ENCODE data around the gene TRIM31.

Gene TRIM31

GRCh38 chr6:30097902-30098768 is 14.8 kb downstream of the TRIM31 start:
- Histone ChIP-seq H3K27ac (ENCODE audit: low read depth, low read length, severe bottlenecking) (no peak overlapping the region), H3K36me3 (ENCODE audit: control insufficient read depth, insufficient read depth, low read length) (no peaks in the 10 kb centered on the region), H3K4me3 (ENCODE audit: extremely low read depth, insufficient read depth, low read length, poor library complexity, severe bottlenecking) (no peak overlapping the region), H3K4me1 (ENCODE audit: control insufficient read depth, insufficient read depth, low read length, poor library complexity, severe bottlenecking) (peaks cover 5% of the 10 kb centered on the region), H3K9me3 (ENCODE audit: control insufficient read depth, low read length) (no peaks in the 10 kb centered on the region)
- WGBS, 2 experiments (ENCODE audit: insufficient coverage in 2 of 2), result 86 to 95% methylated on average over 2 to 4 of the region's 4 CpGs

- Histone ChIP-seq H3K4me1 (ENCODE audit: control insufficient read depth, insufficient read depth, low read length, poor library complexity, severe bottlenecking) (peaks cover 5% of the 10 kb centered on the region), H3K4me3 (ENCODE audit: extremely low read depth, insufficient read depth, low read length, poor library complexity, severe bottlenecking) (no peak overlapping the region), H3K27ac (ENCODE audit: low read depth, low read length, severe bottlenecking) (no peak overlapping the region), H3K9me3 (ENCODE audit: control insufficient read depth, low read length) (no peaks in the 10 kb centered on the region), H3K36me3 (ENCODE audit: control insufficient read depth, insufficient read depth, low read length) (no peaks in the 10 kb centered on the region)
- WGBS, 2 experiments (ENCODE audit: insufficient coverage in 2 of 2), result no CpG with 5 or more reads among the region's 1 CpG
Observed at GRCh38 chr6:30096829-30097228, 16.1 kb downstream of the TRIM31 start.

- no peaks in the 10 kb centered on the region for H3K36me3 ChIP-seq (ENCODE audit: control insufficient read depth, insufficient read depth, low read length)
- no peaks in the 10 kb centered on the region for H3K9me3 ChIP-seq (ENCODE audit: control insufficient read depth, low read length)
- 84% methylated on average over 2 of the region's 5 CpGs; no CpG with 5 or more reads in 1 of the 2 experiments for WGBS, 2 experiments (ENCODE audit: insufficient coverage in 2 of 2)
- no peaks in the 10 kb centered on the region for H3K4me1 ChIP-seq (ENCODE audit: control insufficient read depth, insufficient read depth, low read length, poor library complexity, severe bottlenecking)
- no peak overlapping the region for H3K4me3 ChIP-seq (ENCODE audit: extremely low read depth, insufficient read depth, low read length, poor library complexity, severe bottlenecking)
- H3K27ac ChIP-seq (ENCODE audit: low read depth, low read length, severe bottlenecking), result no peak overlapping the region
Observed at GRCh38 chr6:30093951-30094661, 18.8 kb downstream of the TRIM31 start.

- no peaks in the 10 kb centered on the region for H3K9me3 ChIP-seq (ENCODE audit: control insufficient read depth, low read length)
- H3K4me1 ChIP-seq (ENCODE audit: control insufficient read depth, insufficient read depth, low read length, poor library complexity, severe bottlenecking), result no peaks in the 10 kb centered on the region
- H3K27ac ChIP-seq (ENCODE audit: low read depth, low read length, severe bottlenecking), result no peak overlapping the region
- H3K36me3 ChIP-seq (ENCODE audit: control insufficient read depth, insufficient read depth, low read length), result no peaks in the 10 kb centered on the region
- WGBS, 2 experiments (ENCODE audit: insufficient coverage in 2 of 2), result 62 to 79% methylated on average over 3 to 5 of the region's 6 CpGs
- H3K4me3 ChIP-seq (ENCODE audit: extremely low read depth, insufficient read depth, low read length, poor library complexity, severe bottlenecking), result no peak overlapping the region
Observed at GRCh38 chr6:30092852-30093543, 19.9 kb downstream of the TRIM31 start.

- no peak overlapping the region for H3K4me3 ChIP-seq (ENCODE audit: extremely low read depth, insufficient read depth, low read length, poor library complexity, severe bottlenecking)
- H3K36me3 ChIP-seq (ENCODE audit: control insufficient read depth, insufficient read depth, low read length), result no peaks in the 10 kb centered on the region
- H3K4me1 ChIP-seq (ENCODE audit: control insufficient read depth, insufficient read depth, low read length, poor library complexity, severe bottlenecking), result no peaks in the 10 kb centered on the region
- 64 to 76% methylated on average over 7 of the region's 11 CpGs for WGBS, 2 experiments (ENCODE audit: insufficient coverage in 2 of 2)
- no peaks in the 10 kb centered on the region for H3K9me3 ChIP-seq (ENCODE audit: control insufficient read depth, low read length)
- H3K27ac ChIP-seq (ENCODE audit: low read depth, low read length, severe bottlenecking), result no peak overlapping the region
Observed at GRCh38 chr6:30091577-30092381, 21.1 kb downstream of the TRIM31 start.

GRCh38 chr6:30087876-30088275 is 25.0 kb downstream of the TRIM31 start:
- H3K36me3 ChIP-seq (ENCODE audit: control insufficient read depth, insufficient read depth, low read length), result no peaks in the 10 kb centered on the region
- no peaks in the 10 kb centered on the region for H3K4me1 ChIP-seq (ENCODE audit: control insufficient read depth, insufficient read depth, low read length, poor library complexity, severe bottlenecking)
- H3K9me3 ChIP-seq (ENCODE audit: control insufficient read depth, low read length), result no peaks in the 10 kb centered on the region
- H3K4me3 ChIP-seq (ENCODE audit: extremely low read depth, insufficient read depth, low read length, poor library complexity, severe bottlenecking), result no peak overlapping the region
- WGBS, 2 experiments (ENCODE audit: insufficient coverage in 2 of 2), result 79 to 86% methylated on average over 3 to 4 of the region's 5 CpGs
- no peak overlapping the region for H3K27ac ChIP-seq (ENCODE audit: low read depth, low read length, severe bottlenecking)

GRCh38 chr6:30077218-30077617 is 35.7 kb downstream of the TRIM31 start:
- peaks cover 4% of the 10 kb centered on the region for H3K4me1 ChIP-seq (ENCODE audit: control insufficient read depth, insufficient read depth, low read length, poor library complexity, severe bottlenecking)
- WGBS, 2 experiments (ENCODE audit: insufficient coverage in 2 of 2), result 0 to 50% methylated on average over 1 to 2 of the region's 4 CpGs
- no peak overlapping the region for H3K27ac ChIP-seq (ENCODE audit: low read depth, low read length, severe bottlenecking)
- H3K36me3 ChIP-seq (ENCODE audit: control insufficient read depth, insufficient read depth, low read length), result no peaks in the 10 kb centered on the region
- no peaks in the 10 kb centered on the region for H3K9me3 ChIP-seq (ENCODE audit: control insufficient read depth, low read length)
- H3K4me3 ChIP-seq (ENCODE audit: extremely low read depth, insufficient read depth, low read length, poor library complexity, severe bottlenecking), result no peak overlapping the region

GRCh38 chr6:30075790-30076732 is 36.8 kb downstream of the TRIM31 start:
- H3K4me3 ChIP-seq (ENCODE audit: extremely low read depth, insufficient read depth, low read length, poor library complexity, severe bottlenecking), result no peak overlapping the region
- no peaks in the 10 kb centered on the region for H3K36me3 ChIP-seq (ENCODE audit: control insufficient read depth, insufficient read depth, low read length)
- WGBS, 2 experiments (ENCODE audit: insufficient coverage in 2 of 2), result 44 to 56% methylated on average over 3 to 16 of the region's 22 CpGs
- H3K27ac ChIP-seq (ENCODE audit: low read depth, low read length, severe bottlenecking), result no peak overlapping the region
- peaks cover 4% of the 10 kb centered on the region for H3K4me1 ChIP-seq (ENCODE audit: control insufficient read depth, insufficient read depth, low read length, poor library complexity, severe bottlenecking)
- no peaks in the 10 kb centered on the region for H3K9me3 ChIP-seq (ENCODE audit: control insufficient read depth, low read length)

GRCh38 chr6:30075094-30075789 is 37.6 kb downstream of the TRIM31 start, which contains the start of gene RNF39:
RNF39 (minus strand) TSS chr6:30075769; CDS start chr6:30075585, 184 bp downstream.
- 0 to 1% methylated on average over 39 to 45 of the region's 64 CpGs for WGBS, 2 experiments (ENCODE audit: insufficient coverage in 2 of 2)
- Histone ChIP-seq H3K36me3 (ENCODE audit: control insufficient read depth, insufficient read depth, low read length) (peaks cover 4% of the 10 kb centered on the region), H3K4me3 (ENCODE audit: extremely low read depth, insufficient read depth, low read length, poor library complexity, severe bottlenecking) (peak within 1 kb of the TSS; percentile 27), H3K27ac (ENCODE audit: low read depth, low read length, severe bottlenecking) (no peak within 1 kb of the TSS), H3K9me3 (ENCODE audit: control insufficient read depth, low read length) (no peaks in the 10 kb centered on the region), H3K4me1 (ENCODE audit: control insufficient read depth, insufficient read depth, low read length, poor library complexity, severe bottlenecking) (peaks cover 4% of the 10 kb centered on the region)

All from mesodermal cell (in vitro differentiated cells).